ENCODE measurements around the gene EXOC3L4.

- TF ChIP-seq CTCF (IDR thresholded peaks at IDR 0.05) (no peak), ZFX (IDR thresholded peaks at IDR 0.05; ENCODE audit: borderline replicate concordance) (no peak)
Measured at GRCh38 chr14:103126088-103126872, 31.8 kb downstream of the EXOC3L4 start.
